Smooth muscle cell of the umbilical artery (primary cell): ENCODE measurements around the gene USP17L28. TPM values are rescaled to one million over a fixed set of nuclear protein-coding genes. Genes with fewer than 3 reads are reported as not detected.

Source experiments
- total RNA-seq: library from RNA; depleted of rRNA; stranded (reverse); fragments of >200 nt; gene quantifications from 2 replicates; pipeline ENCODE4 v1.2.3, GENCODE V29; 2014

The USP17L28 gene
- not detected in 2 replicates for total RNA-seq

GRCh38 chr4:9348593-9348992 lies at the start of gene USP17L28:
TSS of gene USP17L28 (plus strand) at chr4:9348893. CDS start at chr4:9348893, 0 bp downstream.

GRCh38 chr4:9324865-9325264 lies 23.8 kb upstream of the USP17L28 start, which contains the start of gene USP17L24:
TSS of gene USP17L24 (plus strand) at chr4:9325165. CDS start at chr4:9325165, 0 bp downstream.

DNA sequence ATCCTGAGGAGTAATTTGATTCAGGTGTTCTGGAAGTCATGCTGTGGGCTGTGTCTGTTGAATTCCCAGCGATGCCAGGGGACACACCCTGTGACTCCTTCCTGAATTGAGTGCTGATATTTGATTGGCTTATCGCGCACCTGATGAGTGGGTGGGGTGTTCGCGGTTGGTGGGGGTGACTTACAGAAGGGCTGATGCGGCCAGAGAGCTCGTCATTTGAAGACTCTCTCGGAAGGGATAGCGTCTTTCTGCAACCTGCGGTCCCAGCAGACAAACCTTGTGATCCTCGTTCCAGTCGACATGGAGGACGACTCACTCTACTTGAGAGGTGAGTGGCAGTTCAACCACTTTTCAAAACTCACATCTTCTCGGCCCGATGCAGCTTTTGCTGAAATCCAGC lies 19.1 kb upstream of the USP17L28 start, which contains the start of gene USP17L25:
USP17L25 (plus strand) TSS at position 301 of the 400 bp plus-strand sequence; CDS start at position 301, 0 bp downstream.

DNA sequence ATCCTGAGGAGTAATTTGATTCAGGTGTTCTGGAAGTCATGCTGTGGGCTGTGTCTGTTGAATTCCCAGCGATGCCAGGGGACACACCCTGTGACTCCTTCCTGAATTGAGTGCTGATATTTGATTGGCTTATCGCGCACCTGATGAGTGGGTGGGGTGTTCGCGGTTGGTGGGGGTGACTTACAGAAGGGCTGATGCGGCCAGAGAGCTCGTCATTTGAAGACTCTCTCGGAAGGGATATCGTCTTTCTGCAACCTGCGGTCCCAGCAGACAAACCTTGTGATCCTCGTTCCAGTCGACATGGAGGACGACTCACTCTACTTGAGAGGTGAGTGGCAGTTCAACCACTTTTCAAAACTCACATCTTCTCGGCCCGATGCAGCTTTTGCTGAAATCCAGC lies 14.3 kb upstream of the USP17L28 start, which contains the start of gene USP17L26:
USP17L26 (plus strand) TSS at position 301 of the 400 bp plus-strand sequence; CDS start at position 301, 0 bp downstream.

GRCh38 chr4:9339103-9339502 lies 9.6 kb upstream of the USP17L28 start, which contains the start of gene USP17L5:
TSS of gene USP17L5 (plus strand) at chr4:9339403. CDS start at chr4:9339403, 0 bp downstream.

GRCh38 chr4:9343848-9344247 lies 4.8 kb upstream of the USP17L28 start, which contains the start of gene USP17L27:
TSS of gene USP17L27 (plus strand) at chr4:9344148. CDS start at chr4:9344148, 0 bp downstream.

DNA sequence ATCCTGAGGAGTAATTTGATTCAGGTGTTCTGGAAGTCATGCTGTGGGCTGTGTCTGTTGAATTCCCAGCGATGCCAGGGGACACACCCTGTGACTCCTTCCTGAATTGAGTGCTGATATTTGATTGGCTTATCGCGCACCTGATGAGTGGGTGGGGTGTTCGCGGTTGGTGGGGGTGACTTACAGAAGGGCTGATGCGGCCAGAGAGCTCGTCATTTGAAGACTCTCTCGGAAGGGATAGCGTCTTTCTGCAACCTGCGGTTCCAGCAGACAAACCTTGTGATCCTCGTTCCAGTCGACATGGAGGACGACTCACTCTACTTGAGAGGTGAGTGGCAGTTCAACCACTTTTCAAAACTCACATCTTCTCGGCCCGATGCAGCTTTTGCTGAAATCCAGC lies 4.6 kb downstream of the USP17L28 start, which contains the start of gene USP17L29:
USP17L29 (plus strand) TSS at position 301 of the 400 bp plus-strand sequence; CDS start at position 301, 0 bp downstream.

GRCh38 chr4:9362829-9363228 lies 14.1 kb downstream of the USP17L28 start, which contains the start of gene USP17L30:
TSS of gene USP17L30 (plus strand) at chr4:9363129. CDS start at chr4:9363129, 0 bp downstream.

Other genes with a start within 250 kb of the USP17L28 start
- not detected in 2 replicates for gene FAM90A26, start 178.5 kb upstream of the USP17L28 start, total RNA-seq
- not detected in 2 replicates for gene USP17L10, start 138.2 kb upstream of the USP17L28 start, total RNA-seq
- not detected in 2 replicates for gene USP17L11, start 133.5 kb upstream of the USP17L28 start, total RNA-seq
- gene USP17L12, start 128.7 kb upstream of the USP17L28 start, total RNA-seq = not detected in 2 replicates
- gene USP17L13, start 124.0 kb upstream of the USP17L28 start, total RNA-seq = not detected in 2 replicates
- not detected in 2 replicates for gene USP17L15, start 114.5 kb upstream of the USP17L28 start, total RNA-seq
- gene USP17L17, start 105.0 kb upstream of the USP17L28 start, total RNA-seq = not detected in 2 replicates
- not detected in 2 replicates for gene USP17L18, start 100.3 kb upstream of the USP17L28 start, total RNA-seq
- gene USP17L19, start 95.5 kb upstream of the USP17L28 start, total RNA-seq = not detected in 2 replicates
- gene USP17L20, start 90.8 kb upstream of the USP17L28 start, total RNA-seq = not detected in 2 replicates
- gene USP17L21, start 86.0 kb upstream of the USP17L28 start, total RNA-seq = not detected in 2 replicates
- gene USP17L22, start 81.3 kb upstream of the USP17L28 start, total RNA-seq = not detected in 2 replicates
- gene USP17L24, start 23.7 kb upstream of the USP17L28 start, total RNA-seq = not detected in 2 replicates
- not detected in 2 replicates for gene USP17L25, start 19.0 kb upstream of the USP17L28 start, total RNA-seq
- gene USP17L26, start 14.2 kb upstream of the USP17L28 start, total RNA-seq = not detected in 2 replicates
- not detected in 2 replicates for gene USP17L5, start 9.5 kb upstream of the USP17L28 start, total RNA-seq
- not detected in 2 replicates for gene USP17L27, start 4.7 kb upstream of the USP17L28 start, total RNA-seq
- not detected in 2 replicates for gene USP17L29, start 4.7 kb downstream of the USP17L28 start, total RNA-seq
- gene USP17L30, start 14.2 kb downstream of the USP17L28 start, total RNA-seq = not detected in 2 replicates
- not detected in 2 replicates for gene DEFB131A, start 95.5 kb downstream of the USP17L28 start, total RNA-seq